ENCODE measurements around the gene RIF1.

Gene RIF1, protein sequence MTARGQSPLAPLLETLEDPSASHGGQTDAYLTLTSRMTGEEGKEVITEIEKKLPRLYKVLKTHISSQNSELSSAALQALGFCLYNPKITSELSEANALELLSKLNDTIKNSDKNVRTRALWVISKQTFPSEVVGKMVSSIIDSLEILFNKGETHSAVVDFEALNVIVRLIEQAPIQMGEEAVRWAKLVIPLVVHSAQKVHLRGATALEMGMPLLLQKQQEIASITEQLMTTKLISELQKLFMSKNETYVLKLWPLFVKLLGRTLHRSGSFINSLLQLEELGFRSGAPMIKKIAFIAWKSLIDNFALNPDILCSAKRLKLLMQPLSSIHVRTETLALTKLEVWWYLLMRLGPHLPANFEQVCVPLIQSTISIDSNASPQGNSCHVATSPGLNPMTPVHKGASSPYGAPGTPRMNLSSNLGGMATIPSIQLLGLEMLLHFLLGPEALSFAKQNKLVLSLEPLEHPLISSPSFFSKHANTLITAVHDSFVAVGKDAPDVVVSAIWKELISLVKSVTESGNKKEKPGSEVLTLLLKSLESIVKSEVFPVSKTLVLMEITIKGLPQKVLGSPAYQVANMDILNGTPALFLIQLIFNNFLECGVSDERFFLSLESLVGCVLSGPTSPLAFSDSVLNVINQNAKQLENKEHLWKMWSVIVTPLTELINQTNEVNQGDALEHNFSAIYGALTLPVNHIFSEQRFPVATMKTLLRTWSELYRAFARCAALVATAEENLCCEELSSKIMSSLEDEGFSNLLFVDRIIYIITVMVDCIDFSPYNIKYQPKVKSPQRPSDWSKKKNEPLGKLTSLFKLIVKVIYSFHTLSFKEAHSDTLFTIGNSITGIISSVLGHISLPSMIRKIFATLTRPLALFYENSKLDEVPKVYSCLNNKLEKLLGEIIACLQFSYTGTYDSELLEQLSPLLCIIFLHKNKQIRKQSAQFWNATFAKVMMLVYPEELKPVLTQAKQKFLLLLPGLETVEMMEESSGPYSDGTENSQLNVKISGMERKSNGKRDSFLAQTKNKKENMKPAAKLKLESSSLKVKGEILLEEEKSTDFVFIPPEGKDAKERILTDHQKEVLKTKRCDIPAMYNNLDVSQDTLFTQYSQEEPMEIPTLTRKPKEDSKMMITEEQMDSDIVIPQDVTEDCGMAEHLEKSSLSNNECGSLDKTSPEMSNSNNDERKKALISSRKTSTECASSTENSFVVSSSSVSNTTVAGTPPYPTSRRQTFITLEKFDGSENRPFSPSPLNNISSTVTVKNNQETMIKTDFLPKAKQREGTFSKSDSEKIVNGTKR (N-terminal part only)

DNA sequence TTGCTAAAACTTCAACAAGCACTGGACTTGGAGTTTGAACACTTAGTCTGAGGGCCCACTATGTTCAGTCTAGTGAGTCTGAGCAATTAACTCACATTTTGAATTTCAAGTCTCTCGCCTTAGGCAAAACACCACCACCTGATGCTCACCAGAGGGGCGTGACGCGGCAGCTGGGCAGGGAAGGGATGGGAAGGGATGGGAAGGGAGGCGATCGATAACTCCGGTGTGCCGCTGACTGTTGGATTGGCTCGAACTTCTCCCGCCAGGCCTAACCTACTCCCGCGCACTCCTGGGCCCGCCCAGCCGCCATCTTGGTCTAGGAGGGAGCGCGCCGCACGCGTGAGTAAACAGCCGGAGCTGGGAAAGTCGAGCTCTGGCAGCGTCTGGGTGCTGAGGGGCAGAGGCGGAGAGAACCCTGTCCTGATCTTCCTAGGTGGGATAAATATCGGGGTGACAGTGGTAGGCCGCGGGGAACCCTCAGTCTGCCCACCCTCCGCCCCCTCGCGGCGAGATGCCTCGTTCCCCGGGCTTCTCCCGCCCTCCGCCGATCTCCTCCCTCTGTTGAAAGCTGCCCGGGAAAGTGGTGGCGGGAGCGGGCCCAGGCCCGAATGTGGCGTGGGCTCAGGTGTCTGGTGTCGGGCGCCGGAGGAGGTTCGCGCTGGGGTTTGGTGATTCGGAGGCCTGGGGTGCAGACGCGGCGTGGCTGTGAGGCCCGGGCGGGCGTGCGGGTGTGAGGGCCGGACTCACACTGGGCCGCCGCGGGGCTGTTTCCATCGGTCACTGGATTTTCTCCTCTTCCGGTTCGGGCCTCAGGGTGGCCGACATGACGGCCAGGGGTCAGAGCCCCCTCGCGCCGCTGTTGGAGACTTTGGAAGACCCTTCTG, at the start of gene RIF1:
Gene RIF1 (plus strand): TSS at position 302 of the 884 bp plus-strand sequence. CDS start 522 bp downstream, at position 824.
- peak; percentile 78 for DNase-seq

DNA sequence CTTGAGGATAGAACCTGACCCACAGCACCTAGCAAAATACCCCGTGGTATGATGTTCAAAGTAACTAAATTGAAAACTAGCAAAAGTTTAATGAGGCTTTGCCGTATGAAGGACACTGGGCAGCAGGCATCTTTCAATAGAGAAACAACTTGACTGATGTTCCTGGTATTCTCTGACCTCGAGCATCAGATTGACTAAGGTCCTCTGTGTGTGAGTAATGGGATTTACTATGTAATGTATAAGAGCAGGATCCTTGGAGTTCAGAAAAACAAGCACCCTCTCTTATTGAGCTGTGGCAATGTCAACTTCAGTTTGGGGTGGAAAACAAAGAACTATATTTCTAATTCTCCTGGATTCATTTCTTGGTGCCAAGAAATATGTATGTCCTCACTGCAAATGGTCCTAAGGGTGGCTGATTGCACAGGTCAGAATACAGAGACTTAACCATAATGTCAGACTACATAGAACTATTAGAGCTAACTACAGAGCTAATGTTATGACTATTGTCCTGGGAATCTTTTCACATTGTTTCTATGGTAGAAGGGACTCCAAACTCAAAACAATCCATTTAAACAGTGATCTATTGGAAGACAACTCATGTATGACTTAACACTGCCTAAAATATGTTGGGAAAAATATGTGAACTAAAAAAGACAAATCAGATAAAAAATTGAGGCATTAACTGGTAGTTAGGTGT, 47.9 kb upstream of the RIF1 start:
- DNase-seq: no peak

DNA sequence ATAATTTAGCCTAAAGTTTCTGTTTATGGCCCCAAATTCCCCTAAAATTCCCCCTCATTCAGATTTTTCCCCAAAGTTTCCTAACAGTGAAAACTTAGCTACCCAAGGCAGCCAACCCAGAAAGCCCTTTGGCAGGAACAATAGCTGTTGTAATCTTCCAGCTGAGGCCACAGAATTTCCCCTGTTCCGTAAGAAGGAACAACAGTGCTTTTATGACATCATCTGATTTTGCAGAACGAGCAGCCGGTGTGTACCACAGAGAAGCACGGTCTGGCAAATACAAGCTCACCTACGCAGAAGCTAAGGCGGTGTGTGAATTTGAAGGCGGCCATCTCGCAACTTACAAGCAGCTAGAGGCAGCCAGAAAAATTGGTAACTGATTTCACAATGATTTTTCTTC, 46.0 kb upstream of the RIF1 start:
- no peak for DNase-seq

DNA sequence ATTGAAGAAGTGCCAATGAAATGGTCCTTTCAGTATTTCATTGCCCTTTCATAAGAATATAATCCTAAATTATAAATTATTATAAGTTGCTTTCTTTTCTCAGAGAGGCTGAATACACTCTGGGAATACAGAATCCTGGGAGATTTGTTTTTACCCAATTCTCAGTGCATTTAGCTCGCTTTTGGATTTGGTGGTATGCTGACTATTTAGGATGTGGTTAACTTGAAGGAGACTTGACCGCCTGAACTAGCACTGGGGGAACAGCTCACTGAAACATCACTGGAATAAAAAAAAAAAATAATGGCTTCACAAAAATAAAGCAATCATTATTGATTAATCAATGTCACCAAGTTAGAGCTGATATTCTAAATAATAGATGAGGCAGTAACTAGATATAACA, 42.1 kb upstream of the RIF1 start:
- no peak for DNase-seq

DNA sequence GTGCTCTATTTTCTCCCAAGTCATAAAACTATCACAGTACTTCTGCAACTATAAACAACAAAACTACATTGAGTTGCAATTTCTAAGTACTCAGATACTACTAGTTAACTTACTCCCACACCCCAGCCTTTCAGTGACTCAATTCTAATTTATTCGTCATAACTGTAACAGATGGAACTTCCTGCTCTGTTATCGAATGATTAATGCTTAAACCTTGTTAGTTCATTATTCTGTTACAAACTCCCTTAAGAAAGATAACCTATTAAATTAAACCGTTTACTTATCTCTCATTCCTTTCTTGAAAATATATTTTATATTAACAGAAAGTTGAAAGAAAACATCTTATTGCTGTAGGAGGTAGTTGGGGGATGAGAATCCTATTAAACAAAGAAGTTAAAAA, 35.3 kb upstream of the RIF1 start:
- DNase-seq: no peak

DNA sequence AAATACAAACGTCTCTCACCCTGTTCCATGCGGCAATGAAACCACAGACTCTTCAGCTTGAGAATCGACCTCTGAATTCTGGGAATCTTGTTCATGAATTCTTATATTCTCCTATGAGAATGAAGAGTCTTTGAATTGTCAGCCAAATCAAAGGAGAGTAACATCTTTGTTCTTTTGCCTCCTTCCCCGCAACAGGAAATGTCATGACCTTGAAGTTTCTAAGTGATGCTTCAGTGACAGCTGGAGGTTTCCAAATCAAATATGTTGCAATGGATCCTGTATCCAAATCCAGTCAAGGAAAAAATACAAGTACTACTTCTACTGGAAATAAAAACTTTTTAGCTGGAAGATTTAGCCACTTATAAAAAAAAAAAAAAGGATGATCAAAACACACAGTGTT, 30.5 kb upstream of the RIF1 start:
- DNase-seq: no peak

DNA sequence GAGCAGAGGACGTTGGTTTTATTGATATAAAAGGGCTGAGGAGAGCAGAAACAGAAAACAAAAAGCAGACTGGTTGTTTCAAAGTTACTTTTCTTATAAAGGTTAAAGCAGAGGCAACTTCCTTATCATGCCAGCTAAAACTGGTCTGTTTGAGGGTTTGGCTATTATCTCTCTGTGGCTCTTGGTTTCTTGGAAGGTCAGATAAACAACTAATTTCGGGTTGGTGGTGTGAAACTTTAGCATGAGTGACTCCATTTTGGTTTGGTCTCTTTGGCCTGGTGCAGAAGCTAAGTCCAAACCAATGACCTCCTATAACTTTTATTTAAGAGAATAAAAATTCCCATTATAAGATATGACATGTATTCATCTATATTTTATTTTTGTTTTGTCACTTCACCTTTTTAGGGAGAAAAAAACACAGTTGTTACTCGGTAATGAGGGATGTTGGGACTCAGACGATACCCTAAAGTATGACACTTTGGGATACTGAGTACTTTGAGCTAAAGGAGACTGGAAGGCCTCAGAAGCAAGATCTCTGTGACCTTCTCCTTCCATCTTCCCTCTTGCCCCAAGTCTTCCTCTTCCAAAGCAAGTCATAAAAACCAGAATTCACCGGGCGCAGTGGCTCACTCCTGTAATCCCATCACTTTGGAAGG, 29.0 kb upstream of the RIF1 start:
- no peak for DNase-seq

DNA sequence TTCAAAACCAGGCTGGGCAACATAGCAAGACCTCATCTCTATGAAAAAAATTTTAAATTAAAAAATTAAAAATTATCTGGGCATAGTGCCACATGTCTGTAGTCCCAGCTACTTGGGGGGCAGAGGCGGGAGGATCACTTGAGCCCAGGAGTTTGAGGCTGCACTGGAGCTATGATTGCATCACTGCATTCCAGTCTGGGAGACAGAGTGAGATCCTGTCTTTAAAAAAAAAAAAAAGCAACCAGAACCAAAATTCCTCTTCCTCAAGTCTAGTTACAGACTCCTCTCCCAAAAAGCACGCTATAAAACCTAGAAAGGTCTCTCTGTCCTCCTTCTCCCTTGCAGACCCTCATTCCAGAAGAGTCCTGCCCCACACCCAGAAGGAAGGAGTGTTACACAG, 28.4 kb upstream of the RIF1 start:
- no peak for DNase-seq

DNA sequence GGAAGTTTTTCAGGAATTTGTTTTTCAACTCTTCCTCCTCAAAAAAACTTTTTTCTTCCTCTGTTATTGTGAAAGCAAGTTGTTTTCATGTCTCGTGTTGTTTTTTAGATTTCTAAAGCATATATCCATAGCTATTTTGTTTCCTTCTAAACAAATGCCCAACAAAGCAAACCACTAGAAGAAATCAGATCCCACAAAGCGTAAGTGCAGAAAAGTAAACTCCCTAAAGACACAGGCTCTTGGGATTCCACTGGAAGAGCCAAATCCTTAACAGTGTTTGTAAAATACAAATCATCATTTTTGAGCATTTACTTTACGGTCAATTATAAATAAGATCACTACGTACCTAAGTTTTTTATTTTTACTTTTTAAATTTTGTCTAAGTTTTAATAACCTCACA, 21.7 kb upstream of the RIF1 start:
- DNase-seq: no peak

DNA sequence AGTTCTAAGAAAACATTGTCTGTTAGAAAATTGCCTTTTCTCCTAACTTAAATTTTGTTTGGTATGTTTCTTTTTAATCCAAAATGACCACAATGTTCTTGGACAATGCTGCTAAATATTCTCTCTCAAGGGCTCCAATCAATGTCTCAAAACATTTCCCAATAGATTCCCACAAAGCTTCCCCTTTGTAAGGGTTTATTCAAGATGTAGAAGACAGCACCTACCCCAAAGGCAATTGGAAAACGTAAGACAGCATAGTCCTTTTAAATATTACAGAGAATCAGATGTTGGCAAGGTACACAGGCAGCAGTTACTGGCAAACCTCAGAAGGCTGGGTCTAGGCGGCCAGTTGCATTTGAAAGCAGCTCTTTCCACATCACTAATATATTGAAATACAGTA, 18.3 kb upstream of the RIF1 start:
- no peak for DNase-seq

DNA sequence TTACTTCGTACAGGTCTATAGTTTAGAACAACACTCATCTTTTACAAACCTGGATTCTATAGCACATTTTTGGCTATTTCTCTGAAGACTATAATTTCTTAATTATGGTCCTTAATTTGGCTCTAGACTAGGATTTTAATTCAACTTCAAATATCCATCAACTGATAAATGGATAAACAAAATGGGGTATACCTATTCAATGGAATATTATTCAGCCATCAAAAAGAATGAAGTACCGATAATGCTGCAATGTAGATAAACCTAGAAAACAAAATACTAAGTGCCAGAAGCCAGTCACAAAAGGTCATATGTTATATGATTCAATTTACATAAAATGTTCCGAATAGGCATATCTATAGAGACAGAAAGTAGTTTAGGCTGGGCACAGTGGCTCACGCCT, 15.2 kb upstream of the RIF1 start:
- no peak for DNase-seq

DNA sequence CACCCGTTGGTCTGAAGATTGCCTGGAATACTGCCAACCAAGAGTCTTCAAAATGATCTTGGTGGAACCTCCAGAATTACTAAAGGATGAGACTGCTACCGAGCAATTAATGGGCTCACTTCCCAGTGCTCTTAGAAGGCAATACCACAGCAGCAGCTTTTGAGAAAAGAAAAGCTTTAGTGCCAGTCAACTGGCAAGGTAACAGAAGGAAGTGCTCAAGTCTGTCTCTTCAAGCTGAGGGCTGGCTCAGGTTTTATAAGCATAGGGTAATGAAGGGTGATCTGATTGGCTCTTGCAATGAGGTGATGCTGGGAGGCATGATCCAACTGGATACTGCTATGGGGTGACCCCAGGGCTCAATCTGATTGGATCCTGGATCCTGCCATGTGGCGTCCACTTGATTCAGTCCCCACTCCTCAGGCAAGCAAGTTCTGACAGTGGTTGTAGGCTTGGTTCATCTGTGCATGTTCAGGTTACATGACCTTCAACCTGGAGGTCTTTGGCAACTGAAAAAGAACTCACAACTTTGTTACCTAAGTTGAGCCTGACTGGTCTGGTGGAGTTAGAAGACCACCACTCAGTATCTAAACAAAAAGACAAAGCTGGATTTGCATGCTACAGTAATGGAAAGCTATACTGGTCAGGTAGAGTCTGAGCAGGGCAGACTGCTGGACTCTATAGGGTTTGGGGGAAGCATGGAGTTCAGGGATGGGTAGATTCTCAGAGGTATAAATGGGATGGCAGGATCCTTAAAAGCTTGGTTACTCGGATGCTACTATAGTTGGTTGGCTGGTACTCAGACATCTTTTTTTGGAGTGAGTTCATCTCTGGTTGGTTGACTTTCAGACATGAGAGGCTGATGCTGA, 14.0 kb upstream of the RIF1 start:
- no peak for DNase-seq

DNA sequence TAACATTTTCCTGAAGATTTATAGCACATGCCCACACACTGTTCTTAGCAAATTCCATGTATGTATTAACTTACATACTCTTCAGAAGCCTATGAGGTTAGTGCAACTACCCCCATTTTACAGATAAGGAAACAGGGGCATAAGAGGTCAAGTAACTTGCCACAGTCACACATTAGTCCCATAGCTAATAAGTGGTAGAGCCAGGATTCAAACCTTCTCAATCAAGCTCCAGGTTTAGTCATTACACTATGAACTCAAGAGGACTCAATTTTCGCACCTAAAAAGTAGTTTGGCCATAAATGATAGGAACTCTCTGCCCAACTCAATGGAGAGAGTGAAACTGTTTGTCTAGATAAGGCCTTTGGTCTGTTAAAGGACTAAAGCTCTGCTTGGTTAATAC, 9.7 kb upstream of the RIF1 start:
- no peak for DNase-seq

DNA sequence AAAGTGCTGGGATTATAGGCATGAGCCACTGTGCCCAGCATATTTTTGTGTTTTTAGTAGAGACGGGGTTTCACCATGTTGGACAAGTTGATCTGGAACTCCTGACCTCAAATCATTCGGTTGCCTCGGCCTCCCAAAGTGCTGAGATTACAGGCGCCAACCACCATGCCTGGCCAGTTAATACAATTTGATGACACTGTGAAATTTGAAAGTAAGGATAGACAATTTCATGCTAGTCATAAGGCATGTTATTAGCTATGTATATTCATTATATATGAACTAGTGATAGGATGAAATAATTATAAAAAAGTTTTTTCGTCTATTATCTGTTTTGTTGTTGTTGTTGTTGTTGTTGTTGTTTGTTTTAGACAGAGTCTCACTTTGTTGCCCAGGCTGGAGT, 8.6 kb upstream of the RIF1 start:
- no peak for DNase-seq

DNA sequence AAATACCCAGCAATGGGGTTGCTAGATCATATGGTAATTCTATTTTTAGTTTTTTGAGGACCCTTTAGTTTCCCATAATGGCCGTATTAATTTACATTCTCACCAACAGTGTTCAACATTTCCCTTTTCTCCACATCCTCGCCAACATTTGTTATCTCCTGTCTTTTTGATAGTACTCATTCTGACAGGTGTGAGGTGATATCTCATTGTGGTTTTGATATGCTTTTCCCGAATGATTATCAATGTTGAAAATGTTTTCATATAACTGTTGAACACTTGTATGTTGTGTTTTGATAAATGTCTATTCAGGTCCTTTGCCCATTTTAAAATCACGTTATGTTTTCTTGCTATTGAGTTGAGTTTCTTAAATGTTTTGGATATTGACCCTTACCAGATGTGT, 5.8 kb upstream of the RIF1 start:
- no peak for DNase-seq

DNA sequence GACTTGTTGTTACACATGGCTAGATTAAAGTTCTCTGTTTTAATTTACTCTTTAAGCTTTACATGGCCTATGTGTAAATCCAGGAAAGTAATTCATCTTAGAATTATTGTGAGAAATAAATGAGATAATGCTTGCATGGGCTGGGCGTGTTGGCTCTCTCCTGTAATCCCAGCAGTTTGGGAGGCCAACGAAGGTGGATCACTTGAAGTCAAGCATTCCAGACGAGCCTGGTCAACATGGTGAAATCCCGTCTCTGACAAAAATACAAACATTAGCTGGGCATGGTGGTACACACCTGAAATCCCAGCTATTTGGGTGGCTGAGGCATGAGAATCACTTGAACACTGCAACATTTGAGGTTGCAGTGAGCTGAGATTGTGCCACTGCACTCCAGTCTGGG, 4.3 kb upstream of the RIF1 start:
- DNase-seq: no peak

DNA sequence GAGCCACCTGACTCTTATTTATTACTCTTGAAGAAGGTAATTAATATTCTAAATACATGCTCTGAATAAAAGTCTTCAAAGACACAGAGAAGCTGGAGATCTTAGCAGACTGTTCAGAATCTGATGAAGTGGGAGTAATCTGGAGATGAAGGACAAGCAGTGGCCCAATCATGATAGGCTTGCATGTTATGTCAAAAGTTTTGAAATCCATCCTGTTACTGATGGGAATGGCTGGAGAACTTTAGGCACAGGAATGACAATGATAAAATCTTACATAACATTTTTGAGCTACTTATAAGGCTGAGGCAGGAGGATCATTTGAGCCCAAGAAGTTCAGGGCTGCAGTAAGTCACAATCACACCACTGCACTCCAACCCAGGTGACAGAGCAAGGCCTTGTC, 2.4 kb upstream of the RIF1 start:
- no peak for DNase-seq

DNA sequence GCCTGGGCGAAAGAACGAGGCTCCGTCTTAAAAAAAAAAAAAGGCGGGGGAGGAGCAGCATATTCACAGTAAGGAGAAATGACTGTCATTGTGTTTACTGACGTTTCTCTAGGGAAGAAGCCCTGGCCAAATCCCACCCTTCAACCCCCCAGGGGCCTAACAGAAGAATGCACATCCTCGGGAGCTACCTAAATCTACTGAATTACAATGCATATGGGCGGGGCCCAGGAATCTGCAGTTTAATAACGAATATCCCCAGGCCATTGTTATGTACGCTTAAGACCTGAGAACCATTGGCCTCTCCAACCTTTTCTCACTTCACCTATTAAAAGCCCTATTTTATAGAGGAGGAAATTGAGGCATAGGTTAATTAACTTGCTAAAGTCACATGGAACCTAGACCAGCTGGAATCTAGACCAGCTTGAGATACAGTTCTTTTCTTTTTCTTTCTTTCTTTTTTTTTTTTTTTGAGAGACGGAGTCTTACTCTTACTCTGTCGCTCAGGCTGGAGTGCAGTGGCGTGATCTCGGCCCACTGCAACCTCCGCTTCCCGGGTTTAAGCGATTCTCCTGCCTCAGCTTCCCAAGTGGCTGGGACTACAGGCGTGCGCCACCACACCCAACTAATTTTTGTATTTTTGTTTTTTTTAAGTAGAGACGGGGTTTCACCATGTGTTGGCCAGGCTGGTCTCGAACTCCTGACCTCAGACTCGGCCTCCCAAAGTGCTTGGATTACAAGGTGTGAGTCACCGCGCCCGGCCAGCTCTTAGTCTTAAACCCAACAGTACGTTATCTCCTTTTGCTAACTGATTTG, 708 bp upstream of the RIF1 start:
- DNase-seq: no peak

DNA sequence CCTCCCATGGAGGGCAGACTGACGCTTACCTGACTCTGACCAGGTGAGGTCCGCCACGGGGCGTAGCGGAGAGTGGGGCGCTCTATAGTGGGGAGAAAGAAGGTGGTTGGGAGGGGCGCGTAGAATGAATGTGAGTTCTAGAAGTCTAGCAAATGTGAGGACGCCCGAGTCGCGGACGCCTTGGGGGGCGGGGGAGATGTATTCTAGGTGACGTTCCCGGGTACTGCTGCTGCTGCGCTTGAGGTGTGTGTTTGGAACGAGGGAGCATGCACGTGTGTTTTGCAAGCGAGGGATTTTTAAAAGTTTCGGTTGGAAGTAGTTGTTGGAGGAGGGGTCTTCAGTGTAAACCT, 758 bp downstream of the RIF1 start:
- DNase-seq: peak; percentile 42

Measured in CD4-positive, alpha-beta T cell treated with Interleukin-21 for 1 hour (primary cell).